AG04449 (cell line): Measurements from ENCODE around the gene PCBP4.

Experiments
- CTCF ChIA-PET: fragments of 350-600 bp; formaldehyde crosslinking; extraction: SDS; loops from one replicate; lab custom pipeline; 2021; ENCODE audit warnings: antibody characterized with exemption; lab: Yijun Ruan, JAX
- POLR2A ChIA-PET: fragments of 400-600, 350-600 bp; formaldehyde crosslinking; extraction: SDS; loops from one replicate; lab custom pipeline; 2020; ENCODE audit warnings: antibody characterized with exemption, inconsistent platforms; lab: Yijun Ruan, JAX
- DNase-seq: peaks from one replicate; pipeline ENCODE4 v3.0.0-alpha.2; 2010; ENCODE audit warnings: low read depth, low spot score
- H3K4me3 ChIP-seq: 2 replicates; pipeline ENCODE4 v1.5.1; 2011; ENCODE audit warnings: low read depth, mild to moderate bottlenecking, control low read depth, low read length
- CTCF ChIP-seq: IDR thresholded peaks from one replicate; pipeline ENCODE4 v1.5.1; 2011; ENCODE audit warnings: mild to moderate bottlenecking, moderate library complexity, low read length, control low read depth, inconsistent platforms; ENCODE audit not compliant: insufficient read depth; ENCODE audit errors: missing control alignments

PCBP4 gene

GRCh38 chr3:52004906-52005395 lies 37.7 kb upstream of the PCBP4 start:
- DNase-seq: no peak
- TF ChIP-seq CTCF: no peak
- CTCF ChIA-PET: interaction anchor here (0.7 to 18.2 kb wide), 48 partner anchors 9 to 616 kb away, joined by 3 to 779 read pairs (median 6); partner anchors contain the start of genes ABHD14A, ABHD14B, ACY1 and DUSP7
- H3K4me3 ChIP-seq: no peak overlapping the region
- POLR2A ChIA-PET: interaction anchor here (0.9 to 1.7 kb wide), 6 partner anchors 9 to 150 kb away, joined by 3 to 5 read pairs (median 4); partner anchors contain the start of genes POC1A and RPL29

DNA sequence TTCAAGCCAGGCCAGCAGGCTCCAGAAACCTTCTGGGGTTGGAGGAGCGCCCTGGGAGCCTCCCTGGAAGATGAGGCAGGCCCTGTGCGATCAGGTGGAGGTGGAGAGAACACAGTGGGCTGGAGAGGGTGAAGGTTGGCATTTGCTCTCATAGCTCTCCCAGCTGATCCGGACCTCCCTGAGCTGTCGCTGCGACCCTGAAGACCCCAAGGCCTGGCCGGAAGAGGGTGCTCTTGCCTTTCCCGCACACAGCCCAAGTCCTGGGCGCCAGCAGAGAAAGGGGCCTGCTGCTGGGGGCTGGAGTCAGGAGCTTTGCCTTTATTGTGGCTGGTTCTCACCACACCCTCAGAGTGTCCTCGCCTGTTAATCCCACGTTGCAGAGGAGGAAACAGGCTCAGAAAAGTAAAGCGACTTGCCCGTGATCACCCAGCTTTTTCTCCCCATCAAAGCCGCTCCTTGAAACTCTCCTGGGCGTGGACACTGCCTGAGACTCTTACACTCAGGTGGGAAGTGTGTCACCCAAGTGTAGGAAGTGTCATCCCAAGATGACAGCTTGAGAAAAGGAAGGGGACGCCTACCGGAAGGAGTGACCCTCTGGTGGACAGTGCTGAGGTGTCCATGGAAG lies 37.0 kb upstream of the PCBP4 start:
- TF ChIP-seq CTCF: peak; percentile 82
- no peak for DNase-seq
- POLR2A ChIA-PET: interaction anchor here (1.0 to 1.7 kb wide), 4 partner anchors 42 to 150 kb away, joined by 3 to 8 read pairs (median 4); partner anchors contain the start of genes DUSP7 and POC1A
- CTCF ChIA-PET: interaction anchor here (0.6 to 18.2 kb wide), 47 partner anchors 9 to 615 kb away, joined by 3 to 779 read pairs (median 5); partner anchors contain the start of genes ACY1, DUSP7, PARP3 and POC1A
- no peak overlapping the region for H3K4me3 ChIP-seq

DNA sequence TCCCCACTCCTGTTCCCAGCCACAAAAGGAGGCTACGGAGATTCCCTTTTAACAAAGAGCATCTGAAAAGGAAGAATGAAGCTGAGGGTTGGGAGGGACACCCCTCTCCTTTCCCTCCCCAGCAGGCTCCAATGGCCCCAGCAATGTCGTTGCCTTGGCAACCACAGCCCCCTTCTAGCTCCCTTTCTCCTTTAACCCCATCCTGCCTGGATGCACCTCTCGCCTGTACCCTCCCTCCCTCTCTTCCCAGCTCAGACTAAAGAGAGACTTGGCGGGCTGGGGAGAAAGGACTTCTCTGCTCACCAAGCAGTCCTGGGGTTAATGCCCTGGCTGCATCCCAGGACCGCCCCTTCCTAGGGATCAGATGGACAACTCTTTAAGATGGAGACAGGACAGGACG lies 35.5 kb upstream of the PCBP4 start:
- ChIA-PET CTCF (interaction anchor here (0.9 to 18.2 kb wide), 25 partner anchors 10 to 613 kb away, joined by 3 to 779 read pairs (median 7); partner anchors contain the start of genes DUSP7, PARP3 and POC1A), POLR2A (no interaction called here)
- no peak overlapping the region for H3K4me3 ChIP-seq
- TF ChIP-seq CTCF: no peak
- DNase-seq: no peak

GRCh38 chr3:52001443-52001974 lies 34.3 kb upstream of the PCBP4 start:
- TF ChIP-seq CTCF: peak; percentile 96
- no peak overlapping the region for H3K4me3 ChIP-seq
- POLR2A ChIA-PET: interaction anchor here (0.6 kb wide), 1 partner anchor 141 kb away, joined by 3 read pairs; no protein-coding TSS in a partner anchor

DNA sequence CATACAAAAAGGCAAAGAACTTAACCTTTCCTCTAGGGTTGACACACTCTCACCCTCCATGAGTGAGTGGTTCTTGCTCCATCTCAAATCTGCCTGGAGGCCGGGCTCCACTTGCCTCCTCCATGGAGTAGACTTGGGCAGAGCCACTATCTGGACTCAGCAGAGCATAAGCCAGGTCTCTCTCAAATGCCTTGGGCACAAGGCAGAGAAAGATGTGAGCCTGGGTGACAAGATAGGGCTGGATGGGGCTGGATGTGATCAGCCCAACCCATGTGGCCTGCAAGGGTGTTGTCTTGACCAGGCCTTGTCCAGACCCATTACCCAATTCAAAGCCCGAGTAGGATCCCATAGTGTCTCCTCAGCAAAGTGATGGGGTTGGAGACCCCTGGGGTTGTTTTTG lies 32.6 kb upstream of the PCBP4 start:
- no peak for TF ChIP-seq CTCF
- no peak overlapping the region for H3K4me3 ChIP-seq
- CTCF ChIA-PET: interaction anchor here (1.0 to 18.2 kb wide), 9 partner anchors 14 to 143 kb away, joined by 3 to 779 read pairs (median 10); partner anchors contain the start of genes ABHD14B and DUSP7
- DNase-seq: no peak
- POLR2A ChIA-PET: no interaction called here

More at GRCh38 chr3:52001443-52001974, 34.3 kb upstream of the PCBP4 start:
- CTCF ChIA-PET: interaction anchor here (0.6 to 18.2 kb wide), 39 partner anchors 9 to 447 kb away, joined by 3 to 779 read pairs (median 5); partner anchors contain the start of genes ABHD14B, DUSP7, PARP3 and POC1A
- DNase-seq: no peak
